Epithelial cell of proximal tubule (primary cell): Measurements from ENCODE around the gene PROK1. TPM values are rescaled to one million over a fixed set of nuclear protein-coding genes. Genes with fewer than 3 reads are reported as not detected.

Experiments used
- DNase-seq: peaks from one replicate; pipeline ENCODE4 v3.0.0-alpha.2; 2011; ENCODE audit warnings: low read depth
- H3K4me3 ChIP-seq: 2 replicates; pipeline ENCODE4 v1.5.1; 2011; ENCODE audit warnings: low read depth, mild to moderate bottlenecking, low read length
- CTCF ChIP-seq: conservative IDR thresholded peaks from 2 replicates; pipeline ENCODE4 v1.5.1; 2012; ENCODE audit warnings: low read depth, mild to moderate bottlenecking, low read length
- total RNA-seq: library from RNA; depleted of rRNA; stranded (reverse); fragments of >200 nt; gene quantifications from 2 replicates; pipeline ENCODE4 v1.2.3, GENCODE V29; 2015

Gene PROK1
- total RNA-seq, 1 donor from 2014 or later = not detected

- no peak overlapping the region for H3K4me3 ChIP-seq
- no peak for TF ChIP-seq CTCF
- DNase-seq = no peak
These were observed 42.2 kb downstream of the PROK1 start for GRCh38 chr1:110493059-110493699.

GRCh38 chr1:110494036-110494435 is 43.1 kb downstream of the PROK1 start:
- TF ChIP-seq CTCF = no peak
- no peak for DNase-seq
- H3K4me3 ChIP-seq = no peak overlapping the region

- no peak overlapping the region for H3K4me3 ChIP-seq
- DNase-seq = no peak
- no peak for TF ChIP-seq CTCF
These were observed 43.8 kb downstream of the PROK1 start for GRCh38 chr1:110494522-110495406.

- DNase-seq = peak; percentile 7
- TF ChIP-seq CTCF = peak; percentile 97
These were observed 45.1 kb downstream of the PROK1 start for GRCh38 chr1:110495926-110496600.

GRCh38 chr1:110498270-110498669 is 47.3 kb downstream of the PROK1 start:
- no peak for TF ChIP-seq CTCF
- no peak for DNase-seq
- no peak overlapping the region for H3K4me3 ChIP-seq

More at GRCh38 chr1:110495926-110496600, 45.1 kb downstream of the PROK1 start:
- no peak overlapping the region for H3K4me3 ChIP-seq

- no peak for TF ChIP-seq CTCF
- H3K4me3 ChIP-seq = no peak overlapping the region
- DNase-seq = no peak
These were observed 50.7 kb downstream of the PROK1 start for GRCh38 chr1:110501488-110502132.
